CD4-positive, alpha-beta T cell (primary cell): ENCODE data around the gene POLH. TPM values are rescaled to one million over a fixed set of nuclear protein-coding genes. Genes with fewer than 3 reads are reported as not detected.

ENCODE experiments used
- ATAC-seq: fragments of 200-7000 bp; cut with Tn5 transposase; one replicate; pipeline ENCODE4 v1.10.0; 2022; ENCODE audit warnings: mild to moderate bottlenecking; ENCODE audit not compliant: poor library complexity
- CTCF ChIA-PET: fragments of 350-600 bp; sonication (Branson Sonifier 250); formaldehyde crosslinking; loops from one replicate; lab custom pipeline; 2021; ENCODE audit warnings: antibody characterized with exemption, inconsistent platforms; lab: Charles Lee
- POLR2A ChIA-PET: fragments of 350-600 bp; sonication (Branson Sonifier 250); formaldehyde crosslinking; loops from one replicate; lab custom pipeline; 2021; ENCODE audit warnings: antibody characterized with exemption, inconsistent platforms; lab: Charles Lee
- DNase-seq, 14 experiments: peaks; one replicate each; pipeline ENCODE4 v3.0.0-alpha.2; 2013 to 2020; ENCODE audit warnings: mixed read lengths in 2 of 14
- H3K27ac ChIP-seq, 2 donors: one replicate each; pipeline versions ENCODE4 v1.5.1 to v1.7.0; 2013; ENCODE audit warnings: low read length in 2 of 2, low read depth in 1 of 2, mild to moderate bottlenecking in 1 of 2
- H3K27me3 ChIP-seq, 2 experiments: 1 replicate in 1 of 2; 2 replicates in 1 of 2; pipeline versions ENCODE4 v1.6.1 to v1.7.0; 2013; ENCODE audit warnings: low read length in 2 of 2, control low read depth in 1 of 2, mild to moderate bottlenecking in 1 of 2, moderate library complexity in 1 of 2; ENCODE audit not compliant: insufficient read depth in 2 of 2, control insufficient read depth in 1 of 2
- H3K36me3 ChIP-seq: one replicate; pipeline ENCODE4 v1.6.1; 2013; ENCODE audit warnings: low read length, control low read depth; ENCODE audit not compliant: insufficient read depth
- H3K4me1 ChIP-seq: one replicate; pipeline ENCODE4 v1.6.1; 2013; ENCODE audit warnings: low read length, control low read depth; ENCODE audit not compliant: insufficient read depth
- H3K4me3 ChIP-seq: one replicate; pipeline ENCODE4 v1.5.1; 2013; ENCODE audit warnings: mild to moderate bottlenecking, low read length, moderate library complexity
- H3K9me3 ChIP-seq, 2 experiments: 1 replicate in 1 of 2; 2 replicates in 1 of 2; pipeline versions ENCODE4 v1.6.1 to v1.7.0; 2013; ENCODE audit warnings: low read length in 2 of 2, mild to moderate bottlenecking in 2 of 2, control low read depth in 1 of 2, moderate library complexity in 1 of 2; ENCODE audit not compliant: control insufficient read depth in 1 of 2, insufficient read depth in 1 of 2
- H3K27ac Mint-ChIP-seq: one replicate; pipeline ENCODE4 v1.8.0; 2020; ENCODE audit warnings: mixed read lengths
- H3K27me3 Mint-ChIP-seq: one replicate; pipeline ENCODE4 v1.8.0; 2021; ENCODE audit warnings: mixed read lengths
- H3K36me3 Mint-ChIP-seq: one replicate; pipeline ENCODE4 v1.8.0; 2021; ENCODE audit warnings: low read depth, mixed read lengths
- H3K4me1 Mint-ChIP-seq: one replicate; pipeline ENCODE4 v1.8.0; 2021; ENCODE audit warnings: low read depth, mixed read lengths
- H3K4me3 Mint-ChIP-seq: one replicate; pipeline ENCODE4 v1.8.0; 2020; ENCODE audit warnings: mild to moderate bottlenecking, mixed read lengths
- H3K9me3 Mint-ChIP-seq: one replicate; pipeline ENCODE4 v1.8.0; 2020; ENCODE audit warnings: mixed read lengths
- CTCF ChIP-seq: fragments of 200-600 bp; IDR thresholded peaks from one replicate; pipeline ENCODE4 v1.8.0; 2022; ENCODE audit warnings: antibody characterized with exemption, mild to moderate bottlenecking
- intact Hi-C, 2 experiments: fragments of 100-400 bp; cut with DNase I in 1 of 2; cut with micrococcal nuclease in 1 of 2; formaldehyde crosslinking; loops; one replicate each; pipeline versions ENCODE4 v1.15.1 to v1.9.0; 2023 to 2025; cut with DNase I, micrococcal nuclease
- total RNA-seq, 174 experiments: library from RNA in 2 of 174; stranded (reverse) in 2 of 174; gene quantifications; one replicate each; pipeline ENCODE4 v1.2.3 and lab custom pipeline; 2021 to 2026

The POLH gene
- total RNA-seq, 2 experiments from 2014 or later = 4.2 to 4.4 TPM

- Mint-ChIP-seq H3K4me3 (peak overlapping the region; percentile 95), H3K27me3 (no peaks in the 10 kb centered on the region), H3K4me1 (peaks cover 45% of the 10 kb centered on the region), H3K36me3 (peaks cover 27% of the 10 kb centered on the region), H3K9me3 (no peaks in the 10 kb centered on the region), H3K27ac (peak overlapping the region; percentile 97)
- ChIA-PET POLR2A (interaction anchor here (0.6 to 2.1 kb wide), 5 partner anchors 10 to 464 kb away, joined by 3 to 19 read pairs (median 4); partner anchors contain the start of gene RSPH9), CTCF (interaction anchor here (1.1 kb wide), 1 partner anchor 33 kb away, joined by 3 read pairs; no protein-coding TSS in a partner anchor)
- Histone ChIP-seq H3K36me3 (peaks cover 13% of the 10 kb centered on the region), H3K4me3 (no peak overlapping the region), H3K27me3 (no peaks in the 10 kb centered on the region), H3K4me1 (peaks cover 51% of the 10 kb centered on the region), H3K27ac (no peak overlapping the region), H3K9me3 (no peaks in the 10 kb centered on the region)
- ATAC-seq (no peak), DNase-seq (no peak)
- no peak for TF ChIP-seq CTCF
- intact Hi-C loops = loop anchor here in 1 of 2 experiments (10.0 kb wide), 1 partner anchor 590 kb away; the partner anchor contains the start of gene SLC29A1
Measured at GRCh38 chr6:43634702-43635303, 58.8 kb downstream of the POLH start.

- no peaks in the 10 kb centered on the region for H3K27me3 Mint-ChIP-seq
- peak; percentile 73 to 91 (median 83) for DNase-seq
- intact Hi-C loops = loop anchor here in 1 of 2 experiments (10.0 kb wide), 1 partner anchor 589 kb away; the partner anchor contains the start of gene SLC29A1
- no peaks in the 10 kb centered on the region for H3K27me3 ChIP-seq
- peaks cover 44% of the 10 kb centered on the region for H3K4me1 ChIP-seq
- H3K4me3 Mint-ChIP-seq = peak within 1 kb of the TSS; percentile 95
- H3K9me3 Mint-ChIP-seq = no peaks in the 10 kb centered on the region
- peak within 1 kb of the TSS; percentile 97 for H3K27ac Mint-ChIP-seq
- H3K36me3 ChIP-seq = peaks cover 22% of the 10 kb centered on the region
- peak within 1 kb of the TSS; percentile 72 for H3K4me3 ChIP-seq
- H3K27ac ChIP-seq = peak within 1 kb of the TSS; percentile 39 to 88
- no peak for TF ChIP-seq CTCF
- ChIA-PET POLR2A (interaction anchor here (0.6 to 2.1 kb wide), 7 partner anchors 10 to 463 kb away, joined by 3 to 19 read pairs (median 4); partner anchors contain the start of genes MRPS18A and RSPH9), CTCF (interaction anchor here (1.1 to 1.6 kb wide), 2 partner anchors 32 to 33 kb away, joined by 3 to 7 read pairs; no protein-coding TSS in a partner anchor)
- ATAC-seq = peak; percentile 87
- peaks cover 47% of the 10 kb centered on the region for H3K4me1 Mint-ChIP-seq
- peaks cover 35% of the 10 kb centered on the region for H3K36me3 Mint-ChIP-seq
- H3K9me3 ChIP-seq = no peaks in the 10 kb centered on the region
Measured at GRCh38 chr6:43635387-43636307, 59.7 kb downstream of the POLH start, which contains the start of gene MAD2L1BP. MAD2L1BP (plus strand) TSS chr6:43635840; CDS start chr6:43635876, 36 bp downstream.

- H3K27me3 ChIP-seq = no peaks in the 10 kb centered on the region
- peak overlapping the region; percentile 95 for H3K4me3 Mint-ChIP-seq
- ATAC-seq = peak; percentile 15
- no peaks in the 10 kb centered on the region for H3K27me3 Mint-ChIP-seq
- intact Hi-C loops = loop anchor here in 1 of 2 experiments (10.0 kb wide), 1 partner anchor 589 kb away; the partner anchor contains the start of gene SLC29A1
- POLR2A ChIA-PET = interaction anchor here (1.0 to 2.1 kb wide), 4 partner anchors 9 to 51 kb away, joined by 4 to 19 read pairs (median 5); partner anchors contain the start of genes MRPS18A and RSPH9
- peak in 6 of 14 experiments; percentile 2 to 41 (median 28) for DNase-seq
- CTCF ChIA-PET = interaction anchor here (1.1 to 1.6 kb wide), 2 partner anchors 31 to 32 kb away, joined by 3 to 7 read pairs; no protein-coding TSS in a partner anchor
- peak overlapping the region; percentile 97 for H3K27ac Mint-ChIP-seq
- TF ChIP-seq CTCF = no peak
- no peaks in the 10 kb centered on the region for H3K9me3 ChIP-seq
- peaks cover 50% of the 10 kb centered on the region for H3K4me1 Mint-ChIP-seq
- peaks cover 28% of the 10 kb centered on the region for H3K36me3 ChIP-seq
- peaks cover 44% of the 10 kb centered on the region for H3K4me1 ChIP-seq
- peak overlapping the region; percentile 72 for H3K4me3 ChIP-seq
- H3K9me3 Mint-ChIP-seq = no peaks in the 10 kb centered on the region
- peaks cover 42% of the 10 kb centered on the region for H3K36me3 Mint-ChIP-seq
- peak overlapping the region; percentile 39 to 88 for H3K27ac ChIP-seq
Measured at GRCh38 chr6:43636308-43636659, 60.3 kb downstream of the POLH start.
